HepG2 (cell line): ENCODE measurements around the gene TSC1. TPM values are rescaled to one million over a fixed set of nuclear protein-coding genes. Genes with fewer than 3 reads are reported as not detected.

Source experiments
- ATAC-seq: fragments of 200-7000 bp; cut with Tn5 transposase; 3 replicates; pipeline ENCODE4 v1.9.1; 2020; ENCODE audit warnings: mild to moderate bottlenecking, moderate library complexity
- BruUV-seq: library from RNA; stranded (reverse); fragments of 400-500 nt; replicated peaks from 2 replicates; lab custom pipeline; 2021; lab: Mats Ljungman, UMichigan
- CTCF ChIA-PET: fragments of 300-600 bp; formaldehyde crosslinking; extraction: SDS; loops from one replicate; lab custom pipeline; 2021; ENCODE audit warnings: low total read pairs, inconsistent platforms, low intra/inter-chr PET ratio; lab: Yijun Ruan, JAX
- POLR2A ChIA-PET: fragments of 350-600 bp; sonication (Branson Sonifier 250); formaldehyde crosslinking; loops from one replicate; lab custom pipeline; 2020; ENCODE audit warnings: antibody characterized with exemption, inconsistent platforms; lab: Yijun Ruan, JAX
- DNase-seq: peaks from one replicate; pipeline ENCODE4 v3.0.0-alpha.2; 2015; ENCODE audit warnings: low spot score
- FAIRE-seq: peaks from 3 replicates; lab custom pipeline; 2011; peaks lifted over from hg19 to GRCh38; lab: Jason Lieb, UNC
- H2AFZ ChIP-seq: one replicate; pipeline ENCODE4 v1.6.1; 2011; ENCODE audit warnings: low read length, inconsistent platforms
- H3K27ac ChIP-seq: fragments of 300-600 bp; 3 replicates; pipeline ENCODE4 v1.8.0; 2011; ENCODE audit warnings: mixed run types, mild to moderate bottlenecking, mixed read lengths, low read length, inconsistent platforms; ENCODE audit not compliant: insufficient read depth; ENCODE audit errors: extremely low read length
- H3K27me3 ChIP-seq, 2 experiments: fragments of 200-600 bp in 1 of 2; 2 replicates in 1 of 2; 3 replicates in 1 of 2; pipeline versions ENCODE4 v1.6.0 to v1.8.0; 2011; ENCODE audit warnings: low read length in 2 of 2, mild to moderate bottlenecking in 2 of 2, moderate library complexity in 2 of 2, inconsistent platforms in 1 of 2; ENCODE audit not compliant: insufficient read depth in 2 of 2, control insufficient read depth in 1 of 2
- H3K36me3 ChIP-seq, 2 experiments: fragments of 200-600 bp in 1 of 2; replicated peaks in 1 of 2; 2 replicates in 1 of 2; 3 replicates in 1 of 2; pipeline versions ENCODE4 v1.5.1 to v1.8.0; 2011; ENCODE audit warnings: low read length in 2 of 2, inconsistent platforms in 1 of 2; ENCODE audit not compliant: insufficient read depth in 2 of 2, control insufficient read depth in 1 of 2
- H3K4me1 ChIP-seq: 2 replicates; pipeline ENCODE4 v1.5.1; 2012; ENCODE audit warnings: low read length, inconsistent platforms; ENCODE audit not compliant: insufficient read depth
- H3K4me2 ChIP-seq: 2 replicates; pipeline ENCODE4 v1.6.0; 2011; ENCODE audit warnings: low read depth, low read length, inconsistent platforms
- H3K4me3 ChIP-seq, 3 experiments: fragments of 200-600 bp in 1 of 3; sonication (generic), shearing (Covaris generic) in 1 of 3; replicated peaks in 1 of 3; 2 replicates each; pipeline ENCODE4 v1.5.1; 2011 to 2016; ENCODE audit warnings: low read length in 3 of 3, inconsistent platforms in 2 of 3, low read depth in 2 of 3, mild to moderate bottlenecking in 2 of 3, control low read depth in 1 of 3, mixed read lengths in 1 of 3; ENCODE audit not compliant: insufficient read depth in 1 of 3
- H3K79me2 ChIP-seq: one replicate; pipeline ENCODE4 v1.6.1; 2011; ENCODE audit warnings: low read length, inconsistent platforms; ENCODE audit not compliant: insufficient read depth
- H3K9ac ChIP-seq: 2 replicates; pipeline ENCODE4 v1.6.0; 2011; ENCODE audit warnings: mild to moderate bottlenecking, low read depth, low read length, inconsistent platforms; ENCODE audit not compliant: insufficient read depth
- H3K9me3 ChIP-seq: 2 replicates; pipeline ENCODE4 v1.5.1; 2012; ENCODE audit warnings: mild to moderate bottlenecking, low read length
- H4K20me1 ChIP-seq: 2 replicates; pipeline ENCODE4 v1.6.0; 2011; ENCODE audit warnings: inconsistent platforms, mild to moderate bottlenecking, low read length, moderate library complexity; ENCODE audit not compliant: insufficient read depth
- FOXP1 ChIP-seq, 2 experiments: fragments of 450-650 bp in 1 of 2; IDR thresholded peaks; 2 replicates each; pipeline ENCODE4 v1.6.1; 2017 to 2018; ENCODE audit warnings: antibody characterized with exemption in 1 of 2
- MIXL1 ChIP-seq: IDR thresholded peaks from 2 replicates; pipeline ENCODE4 v1.6.1; 2016
- PAXIP1 ChIP-seq: sonication (generic); formaldehyde crosslinking; conservative IDR thresholded peaks from 2 replicates; pipeline ENCODE4 v1.4.0; 2020; ENCODE audit warnings: mild to moderate bottlenecking, missing genetic modification reagents, moderate library complexity
- PBX2 ChIP-seq: IDR thresholded peaks from 2 replicates; pipeline ENCODE4 v1.6.1; 2016; ENCODE audit warnings: control low read depth
- POLR2A ChIP-seq, 2 experiments: IDR thresholded peaks; 2 replicates each; pipeline ENCODE4 v1.6.1; 2011; ENCODE audit warnings: low read depth in 2 of 2, low read length in 2 of 2, mild to moderate bottlenecking in 1 of 2, moderate library complexity in 1 of 2; ENCODE audit not compliant: insufficient read depth in 1 of 2
- RARA ChIP-seq: IDR thresholded peaks from 2 replicates; pipeline ENCODE4 v1.6.1; 2016; ENCODE audit warnings: missing genetic modification reagents, missing compliant biosample characterization
- SETDB1 ChIP-seq: sonication (generic); formaldehyde crosslinking; IDR thresholded peaks from 2 replicates; pipeline ENCODE4 v1.5.1; 2020; ENCODE audit warnings: missing genetic modification reagents, mild to moderate bottlenecking, borderline replicate concordance
- ZBTB39 ChIP-seq: sonication (generic); formaldehyde crosslinking; IDR thresholded peaks from 2 replicates; pipeline ENCODE4 v1.5.0; 2020; ENCODE audit warnings: missing genetic modification reagents
- ZNF362 ChIP-seq: sonication (generic); formaldehyde crosslinking; IDR thresholded peaks from 2 replicates; pipeline ENCODE4 v1.4.0; 2020; ENCODE audit warnings: missing genetic modification reagents, mild to moderate bottlenecking, borderline replicate concordance
- ZNF687 ChIP-seq: sonication (generic); formaldehyde crosslinking; IDR thresholded peaks from 2 replicates; pipeline ENCODE4 v1.5.1; 2020; ENCODE audit warnings: mild to moderate bottlenecking, missing genetic modification reagents, moderate library complexity
- ZNF703 ChIP-seq: sonication (generic); formaldehyde crosslinking; IDR thresholded peaks from 2 replicates; pipeline ENCODE4 v1.5.1; 2020; ENCODE audit warnings: missing genetic modification reagents, mild to moderate bottlenecking, moderate library complexity, borderline replicate concordance
- WGBS: methylation state at CpG from one replicate; pipeline ENCODE4 v1.1.6; 2017; ENCODE audit warnings: low lambda C conversion rate; 5-methylcytosine and 5-hydroxymethylcytosine counted together
- in situ Hi-C: cut with HindIII; loops from 2 replicates; pipeline ENCODE4 v1.10.0; 2017; ENCODE audit warnings: low pct_unique_long_range_greater_than_20kb; ENCODE audit not compliant: extremely low pct_ligation_motif_present
- intact Hi-C: fragments of 100-400 bp; cut with micrococcal nuclease; formaldehyde crosslinking; loops from one replicate; pipeline ENCODE4 v1.10.0; 2022; ENCODE audit not compliant: unreplicated experiment
- polyA plus RNA-seq, 8 experiments: library from polyadenylated mRNA; depleted of rRNA in 3 of 8; stranded (reverse) in 7 of 8; unstranded in 1 of 8; fragments of >200 nt; fragmentation: Illumina TruSeq in 4 of 8; extraction: Trizol in 4 of 8; gene quantifications; 2 replicates each; pipeline versions ENCODE4 v1.2.1 to v1.2.3, GENCODE V29; 2011 to 2016; ENCODE audit warnings: low read depth in 4 of 8, missing spikeins in 1 of 8, mixed read lengths in 1 of 8; ENCODE audit not compliant: insufficient read depth in 1 of 8
- total RNA-seq, 5 experiments: library from RNA; depleted of rRNA; stranded (reverse); fragments of >200 nt; fragmentation: Illumina TruSeq; extraction: Trizol; gene quantifications; 2 replicates each; pipeline ENCODE4 v1.2.3, GENCODE V29; 2016; ENCODE audit warnings: low read depth in 1 of 5

The TSC1 gene
- total and polyA plus RNA-seq, 2 of the 13 experiments (the other 11 are each of a cell fraction or from before 2014, with no cell fraction given), result 31.6 to 66.1 TPM

GRCh38 chr9:132982458-132982857 lies 38.0 kb upstream of the TSC1 start:
- peaks cover 5 to 31% of the 10 kb centered on the region in 2 experiments; a peak in 3 of 5 replicates for H3K27me3 ChIP-seq
- no peaks in the 10 kb centered on the region for H3K36me3 ChIP-seq
- in situ Hi-C loops (no loop called here), intact Hi-C loops (no loop called here)
- H3K9ac ChIP-seq, result peak overlapping the region; percentile 17; the same call in 1 of the 2 replicates
- no peak overlapping the region for H2AFZ ChIP-seq
- no peaks in the 10 kb centered on the region for H3K9me3 ChIP-seq
- no peaks in the 10 kb centered on the region for H3K79me2 ChIP-seq
- CTCF ChIA-PET, result no interaction called here
- BruUV-seq, result no TSS peak
- peak overlapping the region in 2 of 3 experiments; percentile 34 to 43; a peak in 3 of 6 replicates for H3K4me3 ChIP-seq
- POLR2A ChIA-PET, result interaction anchor here (0.6 to 1.0 kb wide), 4 partner anchors 12 to 48 kb away, joined by 3 to 5 read pairs (median 3); partner anchors contain the start of gene GTF3C5
- TF ChIP-seq POLR2A (IDR thresholded peaks at IDR 0.05; ENCODE audit: insufficient read depth in 1 of 2, low read depth in 2 of 2, low read length in 2 of 2) (0 out of 4 replicates have a peak, but pooled peaks of 1 of the 2 experiments have one; percentile 27), PAXIP1 (peak; percentile 64), ZNF362 (CRISPR knock-in tag) (peak; percentile 82), RARA (CRISPR knock-in tag) (peak; percentile 39; the same call in 1 of the 2 replicates), PBX2 (CRISPR knock-in tag) (peak; percentile 66), ZBTB39 (CRISPR knock-in tag) (no peak), FOXP1 (IDR thresholded peaks at IDR 0.05) (no peak), FOXP1 (CRISPR knock-in tag; IDR thresholded peaks at IDR 0.05) (0 out of 2 replicates have a peak, but pooled peaks have one; percentile 24), MIXL1 (CRISPR knock-in tag) (peak; percentile 58; the same call in 1 of the 2 replicates), ZNF703 (CRISPR knock-in tag) (no peak), ZNF687 (CRISPR knock-in tag) (peak; percentile 27; the same call in 1 of the 2 replicates), SETDB1 (CRISPR knock-in tag) (no peak)
- H3K4me1 ChIP-seq, result peaks cover 56% of the 10 kb centered on the region
- peak; percentile 49 for FAIRE-seq
- peak overlapping the region; percentile 62 for H3K4me2 ChIP-seq
- 4% methylated on average over 8 of the region's 8 CpGs for WGBS
- H4K20me1 ChIP-seq, result no peaks in the 10 kb centered on the region
- DNase-seq, result no peak
- peak; percentile 9; the same call in 2 of the 3 replicates for ATAC-seq
- H3K27ac ChIP-seq, result peak overlapping the region; percentile 49
